WTC11 (cell line): ENCODE data around the gene APH1B.

Experiments used
- TCF7 ChIP-seq: sonication (generic); formaldehyde crosslinking; IDR thresholded peaks from 2 replicates; pipeline ENCODE4 v1.8.0; 2022; ENCODE audit warnings: mild to moderate bottlenecking, low read depth, missing genetic modification reagents, moderate library complexity
- USF1 ChIP-seq: sonication (generic); formaldehyde crosslinking; IDR thresholded peaks from 2 replicates; pipeline ENCODE4 v1.8.0; 2022; ENCODE audit warnings: mild to moderate bottlenecking, missing genetic modification reagents
- TF ChIP-seq, protein P1 (sequence below): fragments of 200-600 bp; IDR thresholded peaks from 2 replicates; pipeline ENCODE4 v1.8.0; 2022; ENCODE audit warnings: antibody characterized with exemption

DNA sequence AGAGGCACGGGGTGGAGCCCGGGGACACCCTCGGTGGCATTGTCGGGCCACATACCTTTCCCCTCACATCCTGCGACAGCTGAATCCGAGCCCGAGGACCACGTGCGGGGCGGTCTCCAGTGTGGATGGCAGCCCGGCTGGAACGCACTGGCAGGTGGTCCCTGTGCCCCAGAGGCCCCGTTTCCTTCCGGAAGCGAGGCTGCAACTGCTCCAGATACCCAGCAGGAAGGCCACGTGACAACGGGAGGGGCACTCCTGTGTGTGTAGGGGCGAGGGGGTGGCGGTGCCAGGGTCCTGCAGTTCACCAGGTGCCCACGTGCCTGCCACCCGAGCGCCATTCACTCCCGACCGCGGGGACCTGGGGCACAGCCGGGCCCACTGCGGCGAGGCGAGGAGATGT is 44.1 kb downstream of the APH1B start:
- TF ChIP-seq, protein P1, sequence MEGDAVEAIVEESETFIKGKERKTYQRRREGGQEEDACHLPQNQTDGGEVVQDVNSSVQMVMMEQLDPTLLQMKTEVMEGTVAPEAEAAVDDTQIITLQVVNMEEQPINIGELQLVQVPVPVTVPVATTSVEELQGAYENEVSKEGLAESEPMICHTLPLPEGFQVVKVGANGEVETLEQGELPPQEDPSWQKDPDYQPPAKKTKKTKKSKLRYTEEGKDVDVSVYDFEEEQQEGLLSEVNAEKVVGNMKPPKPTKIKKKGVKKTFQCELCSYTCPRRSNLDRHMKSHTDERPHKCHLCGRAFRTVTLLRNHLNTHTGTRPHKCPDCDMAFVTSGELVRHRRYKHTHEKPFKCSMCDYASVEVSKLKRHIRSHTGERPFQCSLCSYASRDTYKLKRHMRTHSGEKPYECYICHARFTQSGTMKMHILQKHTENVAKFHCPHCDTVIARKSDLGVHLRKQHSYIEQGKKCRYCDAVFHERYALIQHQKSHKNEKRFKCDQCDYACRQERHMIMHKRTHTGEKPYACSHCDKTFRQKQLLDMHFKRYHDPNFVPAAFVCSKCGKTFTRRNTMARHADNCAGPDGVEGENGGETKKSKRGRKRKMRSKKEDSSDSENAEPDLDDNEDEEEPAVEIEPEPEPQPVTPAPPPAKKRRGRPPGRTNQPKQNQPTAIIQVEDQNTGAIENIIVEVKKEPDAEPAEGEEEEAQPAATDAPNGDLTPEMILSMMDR = no peak
- no peak for TF ChIP-seq TCF7
- no peak for TF ChIP-seq USF1 (CRISPR knock-in tag)
